ENCODE results near the gene RNF224. TPM values are rescaled to one million over a fixed set of nuclear protein-coding genes. Genes with fewer than 3 reads are reported as not detected.

The RNF224 gene
- total and polyA plus RNA-seq, 2 of the 13 experiments (the other 11 are each of a cell fraction or from before 2014, with no cell fraction given) = 0.09 TPM; not detected in 1

- TF ChIP-seq ZNF414 (CRISPR knock-in tag; IDR thresholded peaks at IDR 0.05) (peak; percentile 41; the same call in 1 of the 2 replicates), PATZ1 (CRISPR knock-in tag; IDR thresholded peaks at IDR 0.05) (peak; percentile 29; the same call in 1 of the 2 replicates)
Observed at GRCh38 chr9:137236936-137237421, 9.7 kb downstream of the RNF224 start (continued).

GRCh38 chr9:137237759-137238726, 10.7 kb downstream of the RNF224 start:
- BruUV-seq (replicated peaks) = no TSS peak
- Histone ChIP-seq H3K9me3 (ENCODE audit: low read length) (no peaks in the 10 kb centered on the region), H3K4me2 (ENCODE audit: low read depth, low read length) (peak overlapping the region; percentile 85), H4K20me1 (ENCODE audit: insufficient read depth, low read length) (peaks cover 15% of the 10 kb centered on the region), H3K79me2 (ENCODE audit: insufficient read depth, low read length) (peaks cover 31% of the 10 kb centered on the region), H2AFZ (ENCODE audit: low read length) (no peak overlapping the region), H3K4me1 (ENCODE audit: insufficient read depth, low read length) (peaks cover 59% of the 10 kb centered on the region), H3K36me3 (replicated peaks in 1 of 2; ENCODE audit: control insufficient read depth in 1 of 2, insufficient read depth in 2 of 2, low read length in 2 of 2) (peaks cover 3 to 13% of the 10 kb centered on the region in 2 experiments; a peak in 3 of 5 replicates), H3K4me3 (replicated peaks in 1 of 3; ENCODE audit: insufficient read depth in 1 of 3, low read depth in 2 of 3, low read length in 3 of 3) (peak overlapping the region in 1 of 3 experiments; percentile 37; a peak in 1 of 6 replicates), H3K9ac (ENCODE audit: insufficient read depth, low read depth, low read length) (peak overlapping the region; percentile 41; the same call in 1 of the 2 replicates), H3K27ac (ENCODE audit: extremely low read length, insufficient read depth, low read length) (peak overlapping the region; percentile 39), H3K27me3 (ENCODE audit: control insufficient read depth in 1 of 2, insufficient read depth in 2 of 2, low read length in 2 of 2) (no peaks in the 10 kb centered on the region)
- DNase-seq (ENCODE audit: low spot score) = no peak
- ChIA-PET POLR2A (interaction anchor here (0.8 to 7.4 kb wide), 5 partner anchors 8 to 87 kb away, joined by 3 to 78 read pairs (median 5); partner anchors contain the start of genes TOR4A and TPRN), CTCF (ENCODE audit: low intra/inter-chr PET ratio, low total read pairs) (no interaction called here)
- in situ Hi-C loops (cut with HindIII; ENCODE audit: extremely low pct_ligation_motif_present, low pct_unique_long_range_greater_than_20kb) (no loop called here), intact Hi-C loops (cut with micrococcal nuclease; ENCODE audit: unreplicated experiment) (loop anchor here (2.0 kb wide), 1 partner anchor 15 kb away; the partner anchor contains the start of gene RNF208)
- WGBS (ENCODE audit: low lambda C conversion rate) = 96% methylated on average over 3 of the region's 13 CpGs
- peak; percentile 26 for FAIRE-seq
- no peak for ATAC-seq
- no peak for TF ChIP-seq ZNF788 (CRISPR knock-in tag; IDR thresholded peaks at IDR 0.05; ENCODE audit: borderline replicate concordance)
- no peak for TF ChIP-seq JUN (CRISPR knock-in tag; IDR thresholded peaks at IDR 0.05)
- TF ChIP-seq ZNF496 (CRISPR knock-in tag; IDR thresholded peaks at IDR 0.05; ENCODE audit: insufficient replicate concordance) = no peak
- TF ChIP-seq KDM2A (CRISPR knock-in tag; IDR thresholded peaks at IDR 0.05; ENCODE audit: borderline replicate concordance, low read depth) = peak; percentile 12; the same call in 1 of the 2 replicates
- TF ChIP-seq NCOR1 (IDR thresholded peaks at IDR 0.05; ENCODE audit: borderline replicate concordance, low read length) = no peak
- no peak for TF ChIP-seq KMT2B (CRISPR knock-in tag; IDR thresholded peaks at IDR 0.05)
- TF ChIP-seq TFE3 (CRISPR knock-in tag; IDR thresholded peaks at IDR 0.05) = no peak
- no peak for TF ChIP-seq NONO (IDR thresholded peaks at IDR 0.05)
- no peak for TF ChIP-seq NONO (CRISPR knock-in tag; conservative IDR thresholded peaks at IDR 0.05)
- 0 out of 2 replicates have a peak, but pooled peaks have one; percentile 15 for TF ChIP-seq TAF1 (CRISPR knock-in tag; IDR thresholded peaks at IDR 0.05)
- no peak for TF ChIP-seq ZNF639 (CRISPR knock-in tag; conservative IDR thresholded peaks at IDR 0.05)
- no peak for TF ChIP-seq ZNF530 (CRISPR knock-in tag; IDR thresholded peaks at IDR 0.05; ENCODE audit: low read depth)
- TF ChIP-seq ZNF773 (CRISPR knock-in tag; IDR thresholded peaks at IDR 0.05; ENCODE audit: borderline replicate concordance) = no peak
